ENCODE measurements around the gene IRAK4. TPM values are rescaled to one million over a fixed set of nuclear protein-coding genes. Genes with fewer than 3 reads are reported as not detected.

IRAK4 gene
- total RNA-seq, 4 donors from 2014 or later: 16.2 to 79.4 (median 22.0) TPM

- DNase-seq (ENCODE audit: low spot score in 2 of 2): peak; percentile 88 to 90
- Histone ChIP-seq H3K27me3 (no peaks in the 10 kb centered on the region), H3K4me3 (peak within 1 kb of the TSS; percentile 87), H3K4me1 (peaks cover 20% of the 10 kb centered on the region), H3K9me3 (no peaks in the 10 kb centered on the region), H3K36me3 (no peaks in the 10 kb centered on the region), H3K27ac (peak within 1 kb of the TSS; percentile 98)
- no peak for TF ChIP-seq CTCF (IDR thresholded peaks at IDR 0.05)
- TF ChIP-seq EP300 (IDR thresholded peaks at IDR 0.05): no peak
- TF ChIP-seq POLR2AphosphoS5 (IDR thresholded peaks at IDR 0.05): peak in 1 of 3 donors; percentile 68
- no peak for TF ChIP-seq POLR2A (IDR thresholded peaks at IDR 0.05)
- WGBS: under 1% methylated on average over 25 of the region's 103 CpGs
Observed at GRCh38 chr12:43835656-43836474, 77.1 kb downstream of the IRAK4 start, which contains the start of gene TMEM117. TSS of gene TMEM117 (plus strand) at chr12:43836081.

GRCh38 chr12:43836475-43836989 is 77.8 kb downstream of the IRAK4 start:
- H3K27me3 ChIP-seq: no peaks in the 10 kb centered on the region
- H3K9me3 ChIP-seq: no peaks in the 10 kb centered on the region
- H3K4me1 ChIP-seq: peaks cover 20% of the 10 kb centered on the region
- no peak for DNase-seq (ENCODE audit: low spot score in 2 of 2)
- H3K27ac ChIP-seq: peak overlapping the region; percentile 98
- no peaks in the 10 kb centered on the region for H3K36me3 ChIP-seq
- H3K4me3 ChIP-seq: peak overlapping the region; percentile 87
- TF ChIP-seq CTCF (IDR thresholded peaks at IDR 0.05) (no peak), POLR2AphosphoS5 (IDR thresholded peaks at IDR 0.05) (no peak), POLR2A (IDR thresholded peaks at IDR 0.05) (no peak), EP300 (IDR thresholded peaks at IDR 0.05) (no peak)
- WGBS: 2% methylated on average over 8 of the region's 8 CpGs

Other genes starting within 250 kb of the IRAK4 start
- not detected for gene ADAMTS20, start 206.7 kb upstream of the IRAK4 start, total RNA-seq
- gene PUS7L, start 161 bp upstream of the IRAK4 start, total RNA-seq: 10 to 100 TPM in 1 of 4 donors, 1 to 10 TPM in 3; 6.4 to 13.1 (median 8.8) TPM
- gene TWF1, start 47.4 kb downstream of the IRAK4 start, total RNA-seq: 10 to 100 TPM; 43.9 to 75.8 (median 59.7) TPM
- gene TMEM117, start 77.1 kb downstream of the IRAK4 start, total RNA-seq: 10 to 100 TPM; 13.9 to 34.1 (median 29.1) TPM